Breast epithelium (tissue), 3 donors: ENCODE data around the gene DHX16.

Experiments used
- CTCF ChIP-seq, 3 donors: fragments of 450-650 bp; IDR thresholded peaks; one replicate each; pipeline ENCODE4 v1.5.1; 2016 to 2017; ENCODE audit warnings: antibody characterized with exemption in 3 of 3, mild to moderate bottlenecking in 3 of 3, moderate library complexity in 3 of 3
- POLR2A ChIP-seq: fragments of 450-650 bp; IDR thresholded peaks from one replicate; pipeline ENCODE4 v1.6.1; 2016; ENCODE audit warnings: antibody characterized with exemption, mild to moderate bottlenecking, moderate library complexity

- TF ChIP-seq CTCF (IDR thresholded peaks at IDR 0.05) = no peak
- no peak for TF ChIP-seq POLR2A
Measured at GRCh38 chr6:30688569-30688968, 15.8 kb upstream of the DHX16 start.
